Muscle layer of duodenum (tissue), 2 donors: ENCODE data around the gene CCDC24.

Source experiments
- H3K27ac ChIP-seq: one replicate; pipeline ENCODE4 v1.7.0; 2013; ENCODE audit warnings: mild to moderate bottlenecking, low read length
- H3K27me3 ChIP-seq: one replicate; pipeline ENCODE4 v1.7.0; 2013; ENCODE audit warnings: low read depth, mild to moderate bottlenecking, control low read depth, low read length
- H3K36me3 ChIP-seq, 2 donors: one replicate each; pipeline ENCODE4 v1.7.0; 2013; ENCODE audit warnings: low read length in 2 of 2, control low read depth in 1 of 2, mild to moderate bottlenecking in 1 of 2; ENCODE audit not compliant: insufficient read depth in 2 of 2, control insufficient read depth in 1 of 2
- H3K4me1 ChIP-seq, 2 donors: one replicate each; pipeline ENCODE4 v1.7.0; 2013; ENCODE audit warnings: low read length in 2 of 2, mild to moderate bottlenecking in 2 of 2, control low read depth in 1 of 2, moderate library complexity in 1 of 2; ENCODE audit not compliant: insufficient read depth in 2 of 2, control insufficient read depth in 1 of 2
- H3K4me3 ChIP-seq, 2 donors: one replicate each; pipeline ENCODE4 v1.7.0; 2013; ENCODE audit warnings: low read length in 2 of 2, low read depth in 1 of 2, mild to moderate bottlenecking in 1 of 2
- H3K9me3 ChIP-seq, 2 donors: one replicate each; pipeline ENCODE4 v1.7.0; 2013; ENCODE audit warnings: low read length in 2 of 2, control low read depth in 1 of 2, mild to moderate bottlenecking in 1 of 2; ENCODE audit not compliant: control insufficient read depth in 1 of 2
- donor health status: healthy.

Gene CCDC24

GRCh38 chr1:43993206-43993914, 2.0 kb downstream of the CCDC24 start:
- Histone ChIP-seq H3K4me3 (no peak overlapping the region), H3K4me1 (peaks cover 0 to 16% of the 10 kb centered on the region in 2 donors), H3K9me3 (no peaks in the 10 kb centered on the region), H3K36me3 (no peaks in the 10 kb centered on the region), H3K27ac (no peak overlapping the region), H3K27me3 (no peaks in the 10 kb centered on the region)

GRCh38 chr1:43994071-43994470, 2.7 kb downstream of the CCDC24 start:
- Histone ChIP-seq H3K4me3 (no peak overlapping the region), H3K27me3 (no peaks in the 10 kb centered on the region), H3K4me1 (peaks cover 0 to 16% of the 10 kb centered on the region in 2 donors), H3K27ac (no peak overlapping the region), H3K36me3 (no peaks in the 10 kb centered on the region), H3K9me3 (no peaks in the 10 kb centered on the region)

- H3K4me1 ChIP-seq: peaks cover 0 to 16% of the 10 kb centered on the region in 2 donors
- H3K36me3 ChIP-seq: no peaks in the 10 kb centered on the region
- H3K4me3 ChIP-seq: no peak overlapping the region
- H3K27me3 ChIP-seq: no peaks in the 10 kb centered on the region
- H3K9me3 ChIP-seq: no peaks in the 10 kb centered on the region
- no peak overlapping the region for H3K27ac ChIP-seq
Observed at GRCh38 chr1:43994794-43995790, 3.7 kb downstream of the CCDC24 start.

GRCh38 chr1:43995984-43996732, 4.8 kb downstream of the CCDC24 start:
- Histone ChIP-seq H3K27ac (no peak overlapping the region), H3K4me3 (no peak overlapping the region), H3K9me3 (no peaks in the 10 kb centered on the region), H3K27me3 (no peaks in the 10 kb centered on the region), H3K36me3 (peaks cover 0 to 5% of the 10 kb centered on the region in 2 donors), H3K4me1 (peaks cover 0 to 9% of the 10 kb centered on the region in 2 donors)

GRCh38 chr1:43996733-43997115, 5.3 kb downstream of the CCDC24 start:
- Histone ChIP-seq H3K27me3 (no peaks in the 10 kb centered on the region), H3K4me1 (peaks cover 0 to 8% of the 10 kb centered on the region in 2 donors), H3K9me3 (no peaks in the 10 kb centered on the region), H3K27ac (no peak overlapping the region), H3K4me3 (no peak overlapping the region), H3K36me3 (peaks cover 0 to 5% of the 10 kb centered on the region in 2 donors)

GRCh38 chr1:43997295-43997999, 6.0 kb downstream of the CCDC24 start:
- no peak overlapping the region for H3K4me3 ChIP-seq
- peaks cover 0 to 10% of the 10 kb centered on the region in 2 donors for H3K36me3 ChIP-seq
- H3K27me3 ChIP-seq: no peaks in the 10 kb centered on the region
- no peak overlapping the region for H3K27ac ChIP-seq
- H3K4me1 ChIP-seq: peaks cover 0 to 8% of the 10 kb centered on the region in 2 donors
- no peaks in the 10 kb centered on the region for H3K9me3 ChIP-seq

GRCh38 chr1:43998000-43998378, 6.6 kb downstream of the CCDC24 start:
- H3K27ac ChIP-seq: no peak overlapping the region
- peaks cover 0 to 8% of the 10 kb centered on the region in 2 donors for H3K4me1 ChIP-seq
- no peaks in the 10 kb centered on the region for H3K27me3 ChIP-seq
- H3K4me3 ChIP-seq: no peak overlapping the region
- H3K9me3 ChIP-seq: no peaks in the 10 kb centered on the region
- H3K36me3 ChIP-seq: peaks cover 0 to 13% of the 10 kb centered on the region in 2 donors

GRCh38 chr1:43999455-43999854, 8.1 kb downstream of the CCDC24 start:
- no peak overlapping the region for H3K27ac ChIP-seq
- peaks cover 0 to 8% of the 10 kb centered on the region in 2 donors for H3K4me1 ChIP-seq
- H3K27me3 ChIP-seq: no peaks in the 10 kb centered on the region
- no peak overlapping the region for H3K4me3 ChIP-seq
- no peaks in the 10 kb centered on the region for H3K9me3 ChIP-seq
- H3K36me3 ChIP-seq: peaks cover 0 to 14% of the 10 kb centered on the region in 2 donors

GRCh38 chr1:44000122-44000665, 8.8 kb downstream of the CCDC24 start:
- peaks cover 0 to 14% of the 10 kb centered on the region in 2 donors for H3K36me3 ChIP-seq
- peaks cover 0 to 8% of the 10 kb centered on the region in 2 donors for H3K4me1 ChIP-seq
- H3K4me3 ChIP-seq: no peak overlapping the region
- no peak overlapping the region for H3K27ac ChIP-seq
- H3K27me3 ChIP-seq: no peaks in the 10 kb centered on the region
- H3K9me3 ChIP-seq: no peaks in the 10 kb centered on the region

- Histone ChIP-seq H3K27ac (no peak overlapping the region), H3K9me3 (no peaks in the 10 kb centered on the region), H3K36me3 (peaks cover 0 to 14% of the 10 kb centered on the region in 2 donors), H3K4me3 (no peak overlapping the region), H3K27me3 (no peaks in the 10 kb centered on the region), H3K4me1 (peaks cover 0 to 1% of the 10 kb centered on the region in 2 donors)
Observed at GRCh38 chr1:44002165-44002564, 10.8 kb downstream of the CCDC24 start.
